Natural killer cell (primary cell): ENCODE results near the gene DUSP5. TPM values are rescaled to one million over a fixed set of nuclear protein-coding genes. Genes with fewer than 3 reads are reported as not detected.
A peak's percentile ranks its signal among the peaks of the same experiment; 100 is the strongest.

Source experiments
- ATAC-seq, 3 donors: fragments of 150-1000 bp in 2 of 3; fragments of 200-7000 bp in 1 of 3; cut with Tn5 transposase; 1 replicate in 1 of 3; 2 replicates in 2 of 3; pipeline ENCODE4 v1.10.0; 2021; ENCODE audit warnings: mild to moderate bottlenecking in 2 of 3, moderate library complexity in 2 of 3
- DNase-seq, 2 donors: peaks; one replicate each; pipeline versions ENCODE4 v3.0.0 to v3.0.0-alpha.2; 2013 to 2021; ENCODE audit warnings: mixed read lengths in 1 of 2
- H3K27ac ChIP-seq: one replicate; pipeline ENCODE4 v1.5.1; 2013; ENCODE audit warnings: mild to moderate bottlenecking, low read length
- H3K27me3 ChIP-seq: one replicate; pipeline ENCODE4 v1.6.1; 2013; ENCODE audit warnings: low read length; ENCODE audit not compliant: control insufficient read depth, insufficient read depth
- H3K36me3 ChIP-seq: one replicate; pipeline ENCODE4 v1.6.1; 2013; ENCODE audit warnings: low read length; ENCODE audit not compliant: control insufficient read depth, insufficient read depth
- H3K4me1 ChIP-seq: one replicate; pipeline ENCODE4 v1.6.1; 2013; ENCODE audit warnings: low read length; ENCODE audit not compliant: control insufficient read depth, insufficient read depth
- H3K4me3 ChIP-seq: one replicate; pipeline ENCODE4 v1.5.1; 2013; ENCODE audit warnings: low read length
- H3K9me3 ChIP-seq: one replicate; pipeline ENCODE4 v1.6.1; 2013; ENCODE audit warnings: low read length; ENCODE audit not compliant: control insufficient read depth, insufficient read depth
- H3K27ac Mint-ChIP-seq, 2 donors: one replicate each; pipeline ENCODE4 v1.8.0; 2022; ENCODE audit warnings: mild to moderate bottlenecking in 2 of 2, mixed read lengths in 2 of 2, moderate library complexity in 1 of 2
- H3K27me3 Mint-ChIP-seq, 2 donors: one replicate each; pipeline ENCODE4 v1.8.0; 2022; ENCODE audit warnings: low read depth in 2 of 2, mixed read lengths in 2 of 2
- H3K36me3 Mint-ChIP-seq: one replicate; pipeline ENCODE4 v1.8.0; 2022; ENCODE audit warnings: mixed read lengths
- H3K4me1 Mint-ChIP-seq, 2 donors: one replicate each; pipeline ENCODE4 v1.8.0; 2022; ENCODE audit warnings: mixed read lengths in 2 of 2
- H3K4me3 Mint-ChIP-seq: one replicate; pipeline ENCODE4 v1.8.0; 2022; ENCODE audit warnings: mild to moderate bottlenecking, moderate library complexity, mixed read lengths
- H3K9me3 Mint-ChIP-seq, 2 donors: one replicate each; pipeline ENCODE4 v1.8.0; 2022; ENCODE audit warnings: mixed read lengths in 2 of 2
- WGBS: methylation state at CpG from one replicate; pipeline ENCODE4 v1.1.7; 2013; ENCODE audit warnings: missing lambda C conversion rate; ENCODE audit not compliant: insufficient coverage; 5-methylcytosine and 5-hydroxymethylcytosine counted together
- intact Hi-C: fragments of 100-400 bp; cut with micrococcal nuclease; formaldehyde crosslinking; loops from one replicate; pipeline ENCODE4 v1.14.2; 2022
- total RNA-seq, 4 donors: library from RNA; stranded (reverse); fragments of 120-200 nt in 1 of 4; gene quantifications; one replicate each; pipeline versions ENCODE4 v1.2.3 to v1.2.4, GENCODE V29; 2013 to 2022
- TF ChIP-seq, protein P1 (sequence below): fragments of 200-600 bp; IDR thresholded peaks from one replicate; pipeline ENCODE4 v1.8.0; 2022; ENCODE audit warnings: antibody characterized with exemption

Gene DUSP5
- total RNA-seq, 3 donors from 2014 or later (not counting 1 experiment from before 2014, with no cell fraction given) = 56.3 to 98.9 (median 69.6) TPM

DNA sequence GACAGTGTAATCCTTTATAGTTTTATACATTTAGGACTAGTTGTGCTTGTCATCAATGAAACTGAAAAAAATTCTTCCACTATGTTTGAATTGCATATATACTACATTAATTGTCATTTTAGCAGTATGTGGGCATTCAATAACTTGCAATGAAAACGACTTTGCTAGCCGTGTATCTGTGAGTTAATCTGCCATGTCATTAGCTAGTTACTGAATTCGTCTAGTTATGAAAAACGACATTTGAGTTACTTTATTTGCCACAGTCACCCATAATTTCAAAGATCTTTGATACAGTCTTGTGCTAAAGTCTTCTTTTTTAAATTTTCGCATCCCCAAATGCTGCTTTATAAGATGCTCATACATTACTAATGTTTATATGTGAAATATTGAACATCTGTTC is 51.5 kb downstream of the DUSP5 start:
- Mint-ChIP-seq H3K4me1 (peaks cover 4 to 8% of the 10 kb centered on the region in 2 donors), H3K27me3 (peaks cover 6 to 45% of the 10 kb centered on the region in 2 donors), H3K27ac (no peak overlapping the region), H3K36me3 (no peaks in the 10 kb centered on the region), H3K4me3 (no peak overlapping the region), H3K9me3 (no peaks in the 10 kb centered on the region)
- Histone ChIP-seq H3K36me3 (no peaks in the 10 kb centered on the region), H3K4me1 (no peaks in the 10 kb centered on the region), H3K9me3 (no peaks in the 10 kb centered on the region), H3K27me3 (peaks cover 5% of the 10 kb centered on the region), H3K27ac (no peak overlapping the region), H3K4me3 (no peak overlapping the region)
- DNase-seq = no peak
- TF ChIP-seq, protein P1, sequence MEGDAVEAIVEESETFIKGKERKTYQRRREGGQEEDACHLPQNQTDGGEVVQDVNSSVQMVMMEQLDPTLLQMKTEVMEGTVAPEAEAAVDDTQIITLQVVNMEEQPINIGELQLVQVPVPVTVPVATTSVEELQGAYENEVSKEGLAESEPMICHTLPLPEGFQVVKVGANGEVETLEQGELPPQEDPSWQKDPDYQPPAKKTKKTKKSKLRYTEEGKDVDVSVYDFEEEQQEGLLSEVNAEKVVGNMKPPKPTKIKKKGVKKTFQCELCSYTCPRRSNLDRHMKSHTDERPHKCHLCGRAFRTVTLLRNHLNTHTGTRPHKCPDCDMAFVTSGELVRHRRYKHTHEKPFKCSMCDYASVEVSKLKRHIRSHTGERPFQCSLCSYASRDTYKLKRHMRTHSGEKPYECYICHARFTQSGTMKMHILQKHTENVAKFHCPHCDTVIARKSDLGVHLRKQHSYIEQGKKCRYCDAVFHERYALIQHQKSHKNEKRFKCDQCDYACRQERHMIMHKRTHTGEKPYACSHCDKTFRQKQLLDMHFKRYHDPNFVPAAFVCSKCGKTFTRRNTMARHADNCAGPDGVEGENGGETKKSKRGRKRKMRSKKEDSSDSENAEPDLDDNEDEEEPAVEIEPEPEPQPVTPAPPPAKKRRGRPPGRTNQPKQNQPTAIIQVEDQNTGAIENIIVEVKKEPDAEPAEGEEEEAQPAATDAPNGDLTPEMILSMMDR = no peak
- intact Hi-C loops = loop anchor here (5.0 kb wide), 1 partner anchor 412 kb away; no protein-coding TSS in a partner anchor
- 83% methylated on average over 4 of the region's 5 CpGs for WGBS
- no peak for ATAC-seq

DNA sequence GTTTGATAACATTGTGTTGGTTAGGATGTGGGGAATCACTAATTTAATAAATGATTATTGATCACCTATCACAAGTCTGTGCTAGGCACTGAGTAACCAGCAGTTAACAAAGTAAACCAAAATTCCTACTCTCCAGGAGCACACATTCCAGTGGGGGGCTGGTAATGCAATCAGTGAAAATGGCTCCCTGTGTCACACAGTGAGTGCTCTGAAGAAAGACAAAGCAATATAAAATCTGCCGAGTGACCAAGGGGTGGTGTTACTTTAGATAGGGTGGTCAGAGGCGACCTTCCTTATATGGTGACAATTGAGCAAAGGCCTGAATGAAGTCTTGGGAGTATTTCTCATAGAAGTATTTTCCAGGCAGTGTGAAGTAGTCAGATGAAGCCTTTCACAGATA is 56.2 kb downstream of the DUSP5 start:
- Mint-ChIP-seq H3K36me3 (no peaks in the 10 kb centered on the region), H3K4me3 (no peak overlapping the region), H3K4me1 (peaks cover 6% of the 10 kb centered on the region in 2 donors), H3K9me3 (no peaks in the 10 kb centered on the region), H3K27me3 (peaks cover 17 to 59% of the 10 kb centered on the region in 2 donors), H3K27ac (no peak overlapping the region)
- ATAC-seq (no peak), DNase-seq (no peak)
- Histone ChIP-seq H3K4me1 (no peaks in the 10 kb centered on the region), H3K4me3 (no peak overlapping the region), H3K36me3 (no peaks in the 10 kb centered on the region), H3K9me3 (no peaks in the 10 kb centered on the region), H3K27ac (no peak overlapping the region), H3K27me3 (peaks cover 3% of the 10 kb centered on the region)
- TF ChIP-seq, protein P1 = no peak
- WGBS = 68% methylated on average over 2 of the region's 2 CpGs
- intact Hi-C loops = no loop called here

DNA sequence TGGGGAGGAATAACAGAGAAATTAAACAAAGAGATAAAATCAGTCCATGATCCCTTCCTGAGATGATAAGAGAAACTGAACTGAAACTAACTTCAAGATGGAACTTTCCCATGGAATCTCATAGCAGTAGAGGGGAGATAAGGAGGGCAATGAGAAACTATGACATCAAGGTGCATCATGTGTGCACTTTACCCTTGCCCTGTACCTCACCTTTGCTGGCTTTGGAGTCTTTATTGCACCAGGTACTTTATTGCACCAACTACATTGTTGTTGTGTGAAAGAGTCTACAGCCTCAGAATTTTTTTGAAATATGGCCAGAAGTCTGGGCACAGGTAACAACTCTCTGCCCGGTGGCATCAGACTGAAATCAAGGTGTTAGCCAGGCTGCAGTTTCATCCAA is 58.6 kb downstream of the DUSP5 start:
- TF ChIP-seq, protein P1 = no peak
- Mint-ChIP-seq H3K4me1 (peaks cover 6% of the 10 kb centered on the region in 2 donors), H3K27me3 (peaks cover 30 to 57% of the 10 kb centered on the region in 2 donors), H3K27ac (no peak overlapping the region), H3K36me3 (no peaks in the 10 kb centered on the region), H3K4me3 (no peak overlapping the region), H3K9me3 (no peaks in the 10 kb centered on the region)
- Histone ChIP-seq H3K27me3 (peaks cover 3% of the 10 kb centered on the region), H3K27ac (no peak overlapping the region), H3K4me3 (no peak overlapping the region), H3K36me3 (no peaks in the 10 kb centered on the region), H3K4me1 (no peaks in the 10 kb centered on the region), H3K9me3 (no peaks in the 10 kb centered on the region)
- ATAC-seq (no peak), DNase-seq (no peak)
- 100% methylated on average over 1 of the region's 1 CpG for WGBS
- intact Hi-C loops = no loop called here

DNA sequence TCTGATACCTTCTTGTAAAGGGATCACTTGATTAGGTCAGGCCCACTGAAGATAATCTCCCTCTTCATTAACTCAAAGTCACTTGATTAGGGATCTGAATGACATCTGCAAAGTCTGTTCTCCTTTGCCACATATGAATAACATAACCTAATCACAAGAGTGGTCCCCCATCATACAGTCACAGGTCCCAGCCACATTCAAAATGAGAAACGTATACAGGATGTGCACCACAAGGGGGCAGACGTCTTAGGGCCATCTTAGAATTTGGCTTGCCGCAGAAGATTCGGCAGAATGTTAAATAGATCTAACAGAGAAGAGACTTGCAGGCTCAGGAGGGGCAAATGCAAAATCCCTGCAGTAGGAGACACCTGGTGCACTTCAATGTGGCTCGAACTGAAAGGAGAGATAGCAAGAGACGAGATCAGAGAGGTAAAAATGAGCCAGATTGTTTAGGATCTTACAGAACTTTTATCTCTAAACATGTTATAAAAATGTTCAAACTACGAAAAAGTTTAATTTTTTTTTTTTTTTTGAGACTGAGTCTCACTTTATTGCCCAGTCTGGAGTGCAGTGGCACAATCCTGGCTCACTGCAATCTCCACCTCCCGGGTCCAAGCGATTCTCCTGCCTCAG is 59.4 kb downstream of the DUSP5 start:
- Mint-ChIP-seq H3K4me1 (peaks cover 6% of the 10 kb centered on the region in 2 donors), H3K4me3 (no peak overlapping the region), H3K27me3 (peaks cover 29 to 57% of the 10 kb centered on the region in 2 donors), H3K27ac (no peak overlapping the region), H3K36me3 (no peaks in the 10 kb centered on the region), H3K9me3 (no peaks in the 10 kb centered on the region)
- TF ChIP-seq, protein P1 = peak; percentile 55
- ATAC-seq (peak; percentile 89 to 94 (median 90)), DNase-seq (peak; percentile 28 to 88)
- WGBS = 40% methylated on average over 8 of the region's 9 CpGs
- Histone ChIP-seq H3K4me1 (no peaks in the 10 kb centered on the region), H3K36me3 (no peaks in the 10 kb centered on the region), H3K27me3 (peaks cover 3% of the 10 kb centered on the region), H3K9me3 (no peaks in the 10 kb centered on the region), H3K4me3 (no peak overlapping the region), H3K27ac (no peak overlapping the region)
- intact Hi-C loops = no loop called here
